Fibroblast of mammary gland (primary cell): ENCODE measurements around the gene SESN2.
A peak's percentile ranks its signal among the peaks of the same experiment; 100 is the strongest.

Source experiments
- DNase-seq: peaks from one replicate; pipeline ENCODE4 v3.0.0-alpha.2; 2010; ENCODE audit warnings: low read depth
- H3K4me3 ChIP-seq: 2 replicates; pipeline ENCODE4 v1.5.1; 2011; ENCODE audit warnings: low read depth, mild to moderate bottlenecking, low read length, moderate library complexity; ENCODE audit not compliant: control insufficient read depth
- CTCF ChIP-seq: conservative IDR thresholded peaks from 2 replicates; pipeline ENCODE4 v1.5.1; 2011; ENCODE audit warnings: low read depth, low read length, inconsistent platforms; ENCODE audit not compliant: control insufficient read depth, insufficient read depth

Gene SESN2

DNA sequence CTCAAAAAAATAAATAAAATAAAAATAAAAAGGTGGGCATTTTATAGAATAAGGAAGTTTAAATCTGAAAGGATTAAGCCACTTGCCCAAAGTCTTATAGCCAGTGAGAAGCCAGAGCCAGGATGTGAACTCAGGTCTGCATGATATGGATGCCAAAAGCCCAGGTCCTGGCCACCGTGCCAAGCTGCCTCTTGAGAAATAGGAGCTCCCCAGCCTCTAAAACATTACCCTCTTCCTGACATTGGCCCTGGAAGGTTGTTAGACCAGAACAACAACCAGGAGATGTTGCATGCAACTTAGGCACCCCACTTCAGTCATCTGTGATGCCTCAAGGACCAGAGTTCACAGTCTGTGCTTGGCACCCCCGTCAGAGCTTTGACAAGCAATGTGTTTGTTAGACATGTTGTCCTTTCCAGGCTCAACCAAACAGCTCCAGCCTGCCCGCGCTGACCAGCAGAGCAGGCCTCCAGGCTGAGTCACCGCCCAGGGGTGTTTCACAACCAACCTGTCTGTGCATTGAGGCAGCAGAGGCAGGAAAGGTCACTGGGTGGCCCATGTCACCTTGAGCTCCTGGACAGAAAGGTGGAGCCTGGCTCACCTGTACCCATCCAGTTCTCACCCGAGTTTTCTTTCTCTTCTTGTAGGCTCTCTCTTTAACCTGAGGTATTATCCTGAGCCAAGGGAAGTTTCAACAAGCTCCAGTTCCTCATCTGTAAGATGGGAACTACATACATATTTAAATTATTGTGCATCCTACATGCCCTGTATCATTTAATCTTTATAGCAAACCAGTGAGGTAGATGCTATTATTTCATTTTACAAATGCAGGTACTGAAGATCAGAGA, 54.6 kb downstream of the SESN2 start:
- no peak overlapping the region for H3K4me3 ChIP-seq
- DNase-seq, result peak; percentile 60
- TF ChIP-seq CTCF, result no peak

DNA sequence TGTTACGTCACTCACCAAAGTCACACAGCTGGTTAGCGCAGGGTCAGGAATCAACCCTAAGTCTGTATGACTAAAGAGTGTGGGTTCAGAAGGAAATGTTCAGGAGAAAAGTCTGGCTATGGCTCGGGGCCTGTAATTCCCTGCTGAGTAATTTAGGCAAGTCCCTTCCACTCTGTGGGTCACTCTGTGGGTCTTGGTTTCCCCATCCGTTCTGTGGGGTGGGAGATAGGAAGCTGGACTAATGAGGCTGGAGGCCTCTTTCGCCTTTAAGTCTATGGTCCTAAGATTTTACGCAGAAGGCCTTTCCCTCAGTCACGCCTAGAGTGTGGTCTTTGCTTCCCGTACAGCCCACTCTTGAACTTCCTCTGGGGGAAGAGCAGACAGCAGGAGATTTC, 55.2 kb downstream of the SESN2 start:
- no peak overlapping the region for H3K4me3 ChIP-seq
- TF ChIP-seq CTCF, result no peak
- no peak for DNase-seq

GRCh38 chr1:28317014-28317413, 57.7 kb downstream of the SESN2 start:
- H3K4me3 ChIP-seq, result no peak overlapping the region
- no peak for DNase-seq
- no peak for TF ChIP-seq CTCF

- no peak for DNase-seq
- TF ChIP-seq CTCF, result no peak
- H3K4me3 ChIP-seq, result no peak overlapping the region
Observed at GRCh38 chr1:28322194-28322593, 62.9 kb downstream of the SESN2 start.

- no peak for DNase-seq
- TF ChIP-seq CTCF, result no peak
Observed at GRCh38 chr1:28323720-28324119, 64.4 kb downstream of the SESN2 start.

GRCh38 chr1:28326515-28326914, 67.2 kb downstream of the SESN2 start:
- TF ChIP-seq CTCF, result no peak
- H3K4me3 ChIP-seq, result no peak overlapping the region
- no peak for DNase-seq

More at GRCh38 chr1:28323720-28324119, 64.4 kb downstream of the SESN2 start:
- H3K4me3 ChIP-seq, result no peak overlapping the region
